ENCODE measurements around the gene GIMAP6.
"Not testable (repeated sequence)": the region's sequence is repeated elsewhere in the genome, so short reads cannot be mapped to it uniquely, and the experiment has no call there.

The GIMAP6 gene

DNA sequence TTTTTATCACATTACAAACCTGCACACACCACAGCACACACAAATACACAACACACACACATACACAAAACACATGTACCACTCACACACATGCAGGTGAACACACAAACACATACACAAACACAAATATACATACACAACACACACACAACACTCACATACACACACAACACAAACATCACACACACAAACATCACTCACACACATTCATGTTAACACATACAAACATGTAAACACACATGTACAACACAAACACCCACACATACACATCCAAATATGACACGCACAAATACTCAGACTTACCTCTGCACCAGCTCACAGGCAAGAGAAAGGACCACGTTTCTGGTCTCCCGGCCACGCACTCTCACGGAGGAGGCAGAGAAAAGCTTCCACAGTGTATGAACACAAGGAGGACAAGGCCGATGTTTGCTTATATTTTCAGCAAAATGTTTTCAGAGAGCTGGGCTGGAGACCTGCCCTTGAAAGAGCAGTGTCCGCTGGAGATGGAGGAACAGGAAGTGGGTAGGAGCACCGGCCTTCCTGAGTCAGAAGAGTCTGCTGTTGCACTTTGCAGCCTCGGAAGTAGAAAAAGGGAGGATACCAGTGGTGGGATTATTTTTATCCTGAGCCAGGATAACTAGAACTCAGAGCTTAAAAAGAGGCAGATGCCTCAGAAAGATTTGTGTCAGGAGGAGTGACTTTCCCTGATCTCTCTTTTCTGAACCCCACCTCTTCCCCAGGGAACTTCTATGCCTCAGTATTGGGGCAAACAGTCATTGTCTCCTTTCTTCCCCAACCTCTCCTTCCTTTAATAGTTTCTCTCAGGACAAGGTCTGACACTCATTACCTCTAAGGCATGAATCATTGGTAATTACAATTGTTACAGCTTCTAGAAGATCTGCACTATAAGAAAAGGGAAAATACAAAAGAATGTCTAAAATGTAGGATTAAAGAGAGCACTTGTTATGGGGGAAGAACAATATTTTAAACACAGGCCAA lies at the start of gene GIMAP6:
Gene GIMAP6, minus strand, starts transcription at position 520 of the 999 bp plus-strand sequence. CDS start 2,243 bp downstream, outside the sequence.
- TF ChIP-seq, protein P1, sequence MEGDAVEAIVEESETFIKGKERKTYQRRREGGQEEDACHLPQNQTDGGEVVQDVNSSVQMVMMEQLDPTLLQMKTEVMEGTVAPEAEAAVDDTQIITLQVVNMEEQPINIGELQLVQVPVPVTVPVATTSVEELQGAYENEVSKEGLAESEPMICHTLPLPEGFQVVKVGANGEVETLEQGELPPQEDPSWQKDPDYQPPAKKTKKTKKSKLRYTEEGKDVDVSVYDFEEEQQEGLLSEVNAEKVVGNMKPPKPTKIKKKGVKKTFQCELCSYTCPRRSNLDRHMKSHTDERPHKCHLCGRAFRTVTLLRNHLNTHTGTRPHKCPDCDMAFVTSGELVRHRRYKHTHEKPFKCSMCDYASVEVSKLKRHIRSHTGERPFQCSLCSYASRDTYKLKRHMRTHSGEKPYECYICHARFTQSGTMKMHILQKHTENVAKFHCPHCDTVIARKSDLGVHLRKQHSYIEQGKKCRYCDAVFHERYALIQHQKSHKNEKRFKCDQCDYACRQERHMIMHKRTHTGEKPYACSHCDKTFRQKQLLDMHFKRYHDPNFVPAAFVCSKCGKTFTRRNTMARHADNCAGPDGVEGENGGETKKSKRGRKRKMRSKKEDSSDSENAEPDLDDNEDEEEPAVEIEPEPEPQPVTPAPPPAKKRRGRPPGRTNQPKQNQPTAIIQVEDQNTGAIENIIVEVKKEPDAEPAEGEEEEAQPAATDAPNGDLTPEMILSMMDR (conservative IDR thresholded peaks at IDR 0.05; ENCODE audit: low read depth, low read length), result no peak
- no peak within 1 kb of the TSS for H3K4me3 ChIP-seq (ENCODE audit: low read length)
- DNase-seq (ENCODE audit: low read depth), result no peak

DNA sequence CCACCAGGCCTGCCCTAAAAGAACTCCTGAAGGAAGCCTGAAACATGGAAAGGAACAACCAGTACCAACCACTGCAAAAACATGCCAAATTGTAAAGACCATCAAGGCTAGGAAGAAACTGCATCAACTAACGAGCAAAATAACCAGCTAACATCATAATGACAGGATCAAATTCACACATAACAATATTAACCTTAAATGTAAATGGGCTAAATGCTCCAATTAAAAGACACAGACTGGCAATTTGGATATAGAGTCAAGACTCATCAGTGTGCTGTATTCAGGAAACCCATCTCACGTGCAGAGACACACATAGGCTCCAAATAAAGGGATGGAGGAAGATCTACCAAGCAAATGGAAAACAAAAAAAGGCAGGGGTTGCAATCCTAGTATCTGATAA lies 48.2 kb upstream of the GIMAP6 start:
- DNase-seq (ENCODE audit: low read depth); H3K4me3 ChIP-seq (ENCODE audit: low read length): not testable (repeated sequence)

DNA sequence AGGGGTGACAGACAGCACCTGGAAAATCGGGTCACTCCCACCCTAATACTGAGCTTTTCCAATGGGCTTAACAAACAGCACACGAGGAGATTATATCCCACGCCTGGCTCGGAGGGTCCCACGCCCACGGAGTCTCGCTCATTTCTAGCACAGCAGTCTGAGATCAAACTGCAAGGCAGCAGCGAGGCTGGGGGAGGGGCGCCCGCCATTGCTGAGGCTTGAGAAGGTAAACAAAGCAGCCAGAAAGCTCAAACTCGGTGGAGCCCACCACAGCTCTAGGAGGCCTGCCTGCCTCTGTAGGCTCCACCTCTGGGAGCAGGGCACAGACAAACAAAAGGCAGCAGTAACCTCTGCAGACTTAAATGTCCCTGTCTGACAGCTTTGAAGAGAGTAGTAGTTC lies 46.4 kb upstream of the GIMAP6 start:
- DNase-seq (ENCODE audit: low read depth); H3K4me3 ChIP-seq (ENCODE audit: low read length): not testable (repeated sequence)

DNA sequence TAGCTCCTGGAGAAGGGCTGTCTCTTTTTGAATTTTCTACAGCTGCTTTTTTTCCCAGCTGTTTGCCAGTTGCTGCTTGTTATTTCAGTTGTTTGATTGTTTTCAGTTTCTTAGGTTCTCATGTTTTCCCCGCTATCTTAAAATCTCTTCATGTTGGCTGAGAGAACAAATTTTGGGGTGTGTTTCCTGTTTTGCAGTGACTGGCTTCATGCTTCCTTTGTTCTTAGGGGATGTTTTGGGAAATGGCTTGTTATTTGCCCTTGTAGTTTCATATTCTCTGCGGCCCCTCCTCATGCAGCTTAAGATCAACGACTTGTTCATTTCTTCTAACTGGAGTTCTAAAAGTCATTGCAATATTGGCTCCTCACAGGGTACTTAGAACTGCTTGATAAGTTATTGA lies 44.7 kb upstream of the GIMAP6 start:
- not testable (repeated sequence) for DNase-seq (ENCODE audit: low read depth); H3K4me3 ChIP-seq (ENCODE audit: low read length)

DNA sequence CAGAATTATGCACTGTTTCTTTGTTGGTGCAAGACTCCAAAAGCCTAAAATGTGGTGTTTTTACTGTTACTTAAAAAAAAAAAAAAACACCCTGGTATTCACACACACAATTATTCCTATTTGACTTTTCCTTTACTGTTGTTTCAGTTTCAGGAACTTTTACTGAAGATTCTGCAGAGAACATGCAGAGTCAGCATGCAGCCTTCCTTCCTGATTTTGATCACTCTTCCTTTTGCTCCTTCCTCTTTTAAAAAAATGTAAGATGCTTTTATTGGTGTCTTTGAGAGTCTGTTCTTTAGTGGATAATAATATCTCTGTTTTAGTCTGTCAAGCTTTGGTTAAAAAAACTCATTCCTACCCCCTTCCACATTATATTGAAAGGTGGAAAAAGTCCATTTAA lies 44.1 kb upstream of the GIMAP6 start:
- DNase-seq (ENCODE audit: low read depth); H3K4me3 ChIP-seq (ENCODE audit: low read length): not testable (repeated sequence)

DNA sequence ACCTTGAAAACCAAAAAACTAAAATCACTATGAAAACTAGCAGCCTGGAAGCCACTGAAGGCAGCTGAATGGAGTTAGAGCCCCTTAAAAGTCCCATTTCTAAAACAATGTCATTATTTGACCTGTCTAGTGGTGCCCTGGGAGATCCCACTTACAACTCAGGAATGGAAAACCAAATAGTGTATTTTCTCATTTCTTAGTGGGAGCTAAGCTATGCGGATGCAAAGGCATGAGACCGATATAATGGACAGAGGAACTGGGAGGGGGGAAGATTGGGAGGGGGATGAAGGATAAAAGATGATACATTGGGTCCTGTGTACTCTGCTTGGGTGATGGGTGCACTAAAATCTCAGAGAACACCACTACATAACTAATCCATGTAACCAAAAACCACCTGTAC lies 43.5 kb upstream of the GIMAP6 start:
- TF ChIP-seq, protein P1 (conservative IDR thresholded peaks at IDR 0.05; ENCODE audit: low read depth, low read length), result no peak
- no peak overlapping the region for H3K4me3 ChIP-seq (ENCODE audit: low read length)
- DNase-seq (ENCODE audit: low read depth), result no peak

DNA sequence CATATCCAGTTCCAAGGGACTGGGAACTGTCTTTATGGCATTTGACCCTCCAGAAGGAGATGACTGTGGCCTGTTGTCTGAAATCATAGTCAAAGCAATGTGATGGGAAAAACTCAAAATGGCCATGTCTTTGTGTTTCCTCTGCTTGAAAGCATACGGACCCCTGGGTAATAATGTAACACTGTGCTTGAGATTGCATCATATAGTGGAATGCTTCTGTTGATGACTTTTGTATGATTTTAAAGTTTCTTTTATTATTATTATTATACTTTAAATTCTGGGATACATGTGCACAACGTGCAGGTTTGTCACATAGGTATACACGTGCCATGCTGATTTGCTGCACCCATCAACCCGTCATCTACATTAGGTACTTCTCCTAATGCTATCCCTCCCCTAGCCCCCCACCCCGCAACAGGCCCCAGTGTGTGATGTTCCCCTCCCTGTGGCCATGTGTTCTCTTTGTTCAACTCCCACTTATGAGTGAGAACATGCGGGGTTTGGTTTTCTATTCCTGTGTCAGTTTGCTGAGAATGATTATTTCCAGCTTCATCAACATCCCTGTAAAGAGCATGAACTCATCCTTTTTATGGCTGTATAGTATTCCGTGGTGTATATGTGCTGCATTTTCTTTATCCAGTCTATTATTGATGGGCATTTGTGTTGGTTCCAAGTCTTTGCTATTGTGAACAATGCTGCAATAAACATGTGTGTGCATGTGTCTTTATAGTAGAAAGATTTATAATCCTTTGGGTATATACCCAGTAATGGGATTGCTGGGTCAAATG lies 39.8 kb upstream of the GIMAP6 start:
- not testable (repeated sequence) for DNase-seq (ENCODE audit: low read depth); H3K4me3 ChIP-seq (ENCODE audit: low read length)

DNA sequence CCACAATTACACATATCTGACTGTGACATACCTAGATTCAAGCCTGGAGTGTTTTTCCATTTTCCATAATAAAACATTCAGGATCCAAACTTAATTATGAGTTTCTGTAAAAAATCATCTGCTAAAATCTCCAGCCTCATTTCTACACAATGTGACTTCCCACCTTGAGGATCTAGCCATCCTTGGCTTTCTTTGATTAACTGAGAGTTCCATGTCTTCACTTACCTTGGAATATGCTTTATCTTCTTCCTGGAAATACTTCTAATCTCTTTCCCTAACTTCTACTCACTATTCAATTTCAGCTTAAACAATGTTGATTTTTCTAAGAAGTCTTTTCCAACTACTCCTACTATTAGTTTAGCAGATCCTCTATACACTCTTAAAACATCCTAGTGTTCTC lies 36.8 kb upstream of the GIMAP6 start:
- no peak for DNase-seq (ENCODE audit: low read depth)
- H3K4me3 ChIP-seq (ENCODE audit: low read length), result no peak overlapping the region
- TF ChIP-seq, protein P1 (conservative IDR thresholded peaks at IDR 0.05; ENCODE audit: low read depth, low read length), result no peak

DNA sequence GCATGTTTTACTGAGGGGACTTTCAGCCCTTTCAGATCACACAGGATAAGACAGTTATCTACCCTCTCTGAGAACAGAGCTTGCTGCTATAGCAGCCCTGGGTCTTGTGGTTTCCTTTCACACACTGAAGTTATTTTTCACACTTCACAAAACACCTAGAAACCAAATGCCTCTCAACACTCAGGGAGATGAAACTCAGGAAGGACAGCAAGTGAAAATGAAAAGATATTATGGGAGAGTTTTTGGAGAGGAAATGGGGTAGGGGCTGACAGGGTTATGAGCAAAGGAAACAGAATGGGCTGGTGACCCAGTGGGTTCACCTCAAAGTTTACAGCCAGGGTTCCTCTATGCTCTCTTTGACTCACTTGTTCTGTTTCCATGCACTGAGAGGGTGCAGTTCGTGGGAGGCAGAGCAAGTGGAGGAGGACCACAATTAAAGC lies 36.3 kb upstream of the GIMAP6 start:
- no peak for DNase-seq (ENCODE audit: low read depth)
- no peak overlapping the region for H3K4me3 ChIP-seq (ENCODE audit: low read length)
- TF ChIP-seq, protein P1 (conservative IDR thresholded peaks at IDR 0.05; ENCODE audit: low read depth, low read length), result no peak

Measured in retinal pigment epithelial cell (primary cell).